Activated T-cell treated with anti-CD3 and anti-CD28 coated beads for 1 hour (primary cell): ENCODE data around the gene ZNF256.
A peak's percentile ranks its signal among the peaks of the same experiment; 100 is the strongest.

Experiments
- DNase-seq: peaks from one replicate; pipeline ENCODE4 v3.0.0-alpha.2; 2020; ENCODE audit warnings: low read depth

ZNF256 gene

DNA sequence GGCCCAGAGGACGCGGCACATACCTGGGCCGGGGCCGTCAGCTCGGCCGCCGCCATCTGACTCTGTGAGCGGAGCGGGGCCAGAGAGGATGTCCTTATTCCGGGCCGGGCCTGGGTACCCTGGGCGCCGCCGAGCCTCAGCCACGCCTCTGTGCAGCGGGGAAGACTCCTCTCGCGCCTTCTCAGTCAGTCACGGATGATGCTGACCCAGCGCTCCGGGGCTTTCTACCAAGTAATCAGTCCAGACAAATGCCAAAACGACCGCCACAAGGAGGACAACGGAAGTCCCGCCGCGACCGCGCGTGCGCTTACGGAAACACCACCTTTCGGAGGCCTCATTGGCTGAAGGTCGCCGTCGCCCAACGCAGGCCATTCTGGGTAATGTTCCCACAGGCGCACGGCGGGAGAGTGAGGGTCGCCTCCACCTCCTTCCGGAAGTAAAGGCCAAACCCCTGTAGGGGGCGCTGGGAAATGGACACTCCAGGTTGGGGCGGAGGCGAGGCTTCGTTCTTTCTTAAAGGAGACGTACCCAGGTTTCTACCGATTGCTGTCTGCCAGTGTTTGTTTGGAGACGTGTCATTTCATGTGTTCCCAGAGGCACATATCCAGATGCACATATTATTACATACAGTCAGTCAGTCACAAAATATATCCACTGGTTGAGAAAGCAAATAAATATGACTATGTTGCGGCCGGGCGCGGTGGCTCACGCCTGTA is at the start of gene ZNF256:
ZNF256 (minus strand) TSS at position 288 of the 716 bp plus-strand sequence; CDS start at position 56, 232 bp downstream.
- peak; percentile 78 for DNase-seq

DNA sequence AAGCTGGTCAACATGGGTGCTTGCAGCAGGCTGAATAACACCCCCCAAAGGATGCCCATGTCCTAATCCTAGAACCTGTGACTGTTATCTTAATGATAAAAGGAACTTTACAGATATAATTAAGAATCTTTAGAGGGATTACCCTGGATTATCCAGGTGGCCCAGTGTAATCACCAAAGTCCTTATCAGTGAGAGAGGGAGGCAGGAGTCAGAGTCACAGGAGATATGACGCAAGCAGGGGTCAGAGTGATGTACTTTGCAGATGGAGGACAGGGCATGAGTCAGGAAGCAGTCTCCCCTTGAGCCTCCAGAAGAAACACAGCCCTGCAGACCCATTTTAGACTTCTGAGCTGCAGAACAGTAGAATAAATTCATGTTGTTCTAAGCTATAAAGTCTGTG is 45.3 kb upstream of the ZNF256 start:
- DNase-seq = no peak

DNA sequence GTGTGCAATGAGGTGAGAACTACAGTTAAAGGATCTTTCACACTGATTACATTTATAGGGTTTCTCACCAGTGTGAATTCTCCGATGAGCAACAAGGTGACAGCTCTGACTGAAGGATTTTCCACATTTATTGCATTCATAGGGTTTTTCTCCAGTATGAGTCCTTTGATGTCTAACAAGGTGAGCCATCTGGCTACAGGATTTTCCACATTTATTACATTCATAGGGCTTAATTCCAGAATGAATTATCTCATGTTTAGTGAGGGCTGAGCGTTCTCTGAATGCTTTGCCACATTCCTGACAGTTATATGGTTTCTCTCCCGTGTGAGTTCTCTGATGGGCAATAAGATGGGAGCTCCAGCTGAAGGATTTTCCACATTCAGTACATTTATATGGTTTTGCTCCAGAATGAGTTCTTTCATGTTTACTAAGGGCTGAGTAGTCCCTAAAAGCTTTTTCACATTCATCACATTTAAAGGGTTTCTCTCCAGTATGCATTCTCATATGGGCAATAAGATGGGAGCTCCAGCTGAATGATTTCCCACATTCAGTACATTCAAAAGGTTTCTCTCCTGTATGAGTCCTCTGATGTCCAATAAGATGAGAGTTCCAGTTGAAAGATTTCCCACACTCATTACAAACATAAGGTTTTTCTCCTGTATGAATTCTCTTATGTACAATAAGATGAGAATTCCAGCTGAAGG is 31.2 kb upstream of the ZNF256 start:
- DNase-seq = no peak

DNA sequence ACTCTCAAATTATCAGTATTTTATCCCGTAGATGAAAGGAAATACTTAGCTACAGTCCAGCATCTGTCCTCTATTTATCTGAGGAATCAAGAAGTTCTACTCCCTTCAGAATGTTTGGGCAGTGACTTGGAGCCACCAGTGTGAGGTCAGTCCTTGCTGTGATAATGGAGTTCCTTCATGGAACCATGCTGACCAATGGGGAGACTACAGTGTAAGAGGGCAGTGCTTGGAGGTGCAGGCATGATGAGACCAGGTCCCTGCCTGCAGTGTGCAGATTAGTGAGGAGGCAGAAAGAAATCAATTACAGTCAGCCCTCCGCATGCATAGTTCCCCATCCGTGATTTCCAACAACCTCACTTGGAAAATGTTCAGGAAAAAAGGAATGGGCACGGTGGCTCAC is 26.9 kb upstream of the ZNF256 start, which contains the start of gene C19orf18:
C19orf18 (minus strand) TSS at position 101 of the 400 bp plus-strand sequence. CDS start 102 bp downstream, outside the sequence.
- DNase-seq = no peak

DNA sequence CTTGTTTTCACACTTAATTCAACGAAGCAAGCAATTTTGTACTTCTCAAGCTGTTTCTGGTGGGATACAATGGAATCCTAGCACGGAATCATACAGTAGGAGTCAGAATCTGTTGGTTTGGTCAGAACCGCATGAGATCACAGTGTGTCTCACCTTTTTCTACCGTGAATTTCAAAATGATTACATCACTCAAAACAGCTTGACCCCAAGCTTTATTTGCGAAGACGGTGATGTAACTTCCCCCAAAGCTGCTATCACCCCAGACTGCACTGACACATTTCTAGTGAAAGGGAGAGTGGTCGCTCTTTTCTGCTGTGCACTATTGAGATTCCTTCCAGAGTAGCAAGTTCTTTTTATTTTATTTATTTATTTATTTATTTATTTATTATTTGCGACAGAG is 17.3 kb upstream of the ZNF256 start:
- no peak for DNase-seq

DNA sequence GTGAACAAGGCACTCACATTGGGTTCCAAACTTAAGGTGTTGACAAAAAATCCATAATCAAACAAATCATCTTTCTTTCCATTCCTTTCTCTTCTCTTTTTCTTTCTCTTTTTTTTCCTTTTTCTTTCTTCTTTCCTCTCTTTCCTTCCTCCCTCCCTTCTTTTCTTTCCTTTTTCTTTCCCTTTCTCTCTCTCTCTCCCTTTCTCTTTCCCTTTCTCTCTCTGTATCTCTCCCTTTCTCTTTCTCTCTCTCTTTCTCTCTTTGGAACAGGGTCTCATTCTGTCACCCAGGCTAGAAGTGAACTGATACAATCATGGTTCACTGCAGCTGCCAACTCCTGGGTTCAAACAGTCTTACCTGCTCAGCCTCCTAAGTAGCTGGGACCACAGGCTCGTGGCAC is 14.3 kb upstream of the ZNF256 start:
- DNase-seq = no peak

DNA sequence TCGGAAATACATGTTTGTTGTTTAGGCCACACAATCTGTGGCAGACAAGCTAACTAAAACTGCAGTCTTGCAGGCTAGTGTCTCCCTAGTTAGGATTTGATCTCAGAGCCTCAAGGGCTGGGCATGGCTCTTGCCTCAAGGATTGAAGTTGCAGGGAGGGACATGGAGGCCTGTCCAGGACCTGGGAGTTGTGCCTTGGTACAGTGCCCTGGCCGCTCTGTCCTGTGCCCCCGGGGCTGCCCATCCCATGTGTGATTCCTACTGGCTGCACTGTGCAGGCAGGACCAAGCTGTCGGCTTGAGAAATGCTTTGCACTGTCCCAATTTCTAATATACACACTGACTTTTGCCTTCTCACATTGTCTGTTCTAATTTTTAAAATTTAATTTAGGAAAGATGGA is 7.5 kb upstream of the ZNF256 start:
- DNase-seq = no peak

DNA sequence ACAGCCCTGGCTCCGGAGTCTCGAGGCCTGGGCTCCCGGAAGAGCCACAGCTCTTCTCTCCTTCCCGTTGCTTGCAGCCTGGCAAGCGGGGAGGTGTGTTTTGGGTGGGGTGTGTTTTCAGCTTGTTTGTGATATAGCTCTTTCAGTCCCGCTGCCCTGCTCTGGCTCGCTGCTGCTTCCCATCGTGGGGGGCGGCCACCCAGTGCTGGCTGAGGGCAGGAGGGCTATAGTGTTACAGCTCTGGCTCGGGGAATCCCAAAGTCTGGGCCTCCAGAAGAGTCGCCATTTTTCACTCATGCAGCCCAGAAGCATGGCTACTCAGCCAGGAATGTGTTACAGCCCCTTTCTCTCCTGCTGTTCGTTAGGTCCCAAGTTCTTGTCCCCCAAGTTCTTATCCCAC is 2.2 kb upstream of the ZNF256 start:
- DNase-seq = no peak

DNA sequence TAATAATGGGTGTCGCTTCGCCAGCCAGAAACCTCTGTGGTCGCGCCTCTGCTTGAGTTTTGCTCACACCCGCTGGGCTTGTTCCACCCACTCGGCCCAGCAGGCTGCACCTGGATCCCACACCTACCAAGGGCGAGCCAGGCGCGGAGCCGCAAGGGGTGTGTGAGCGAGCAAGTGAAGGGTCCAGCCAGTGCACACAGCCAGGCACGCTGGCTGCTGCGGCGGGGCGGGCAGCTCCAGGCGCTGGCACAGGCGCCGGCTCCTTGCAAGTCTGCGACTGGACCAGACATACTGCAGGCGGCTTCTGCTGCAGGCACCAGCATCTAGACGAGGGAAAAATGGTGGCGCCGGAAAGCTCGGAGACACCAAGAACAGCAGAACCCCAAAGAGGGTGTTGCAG is 1.8 kb upstream of the ZNF256 start:
- no peak for DNase-seq

DNA sequence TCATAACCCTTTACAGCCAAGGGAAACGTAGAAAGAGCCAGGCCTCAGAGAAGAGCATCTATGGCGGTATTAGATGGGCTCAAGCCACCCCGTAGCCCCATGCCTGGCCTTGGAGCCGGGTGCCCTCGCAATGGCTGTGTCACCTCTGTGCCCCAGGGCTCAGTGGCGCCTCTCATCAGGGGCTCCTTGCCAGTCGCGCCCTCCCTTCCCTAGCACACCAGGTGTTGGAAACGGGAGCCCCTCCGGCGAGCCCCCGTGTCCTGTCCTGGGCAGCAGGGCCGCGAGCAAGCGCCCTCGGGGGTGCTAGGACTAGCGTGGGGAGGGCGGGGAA is 453 bp downstream of the ZNF256 start:
- DNase-seq = peak; percentile 1

DNA sequence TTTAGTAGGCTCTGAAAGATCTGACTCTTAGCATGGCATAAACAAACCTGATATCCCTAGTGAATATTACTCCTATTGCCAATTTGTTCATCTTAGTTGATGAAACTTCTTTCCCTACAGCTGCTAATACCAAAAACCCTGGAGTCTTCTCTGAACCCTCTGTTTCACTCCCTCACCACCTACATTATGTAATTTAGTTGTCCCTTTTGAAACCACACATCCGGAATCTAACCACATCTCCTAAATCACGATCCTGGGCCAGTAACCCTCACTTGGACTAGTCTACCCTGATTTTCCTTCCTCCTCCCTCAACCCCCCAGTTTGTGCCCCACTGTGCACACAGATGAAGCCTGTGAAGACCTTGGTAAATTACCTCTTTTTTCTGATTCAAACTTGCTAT is 1.2 kb downstream of the ZNF256 start:
- DNase-seq = no peak

DNA sequence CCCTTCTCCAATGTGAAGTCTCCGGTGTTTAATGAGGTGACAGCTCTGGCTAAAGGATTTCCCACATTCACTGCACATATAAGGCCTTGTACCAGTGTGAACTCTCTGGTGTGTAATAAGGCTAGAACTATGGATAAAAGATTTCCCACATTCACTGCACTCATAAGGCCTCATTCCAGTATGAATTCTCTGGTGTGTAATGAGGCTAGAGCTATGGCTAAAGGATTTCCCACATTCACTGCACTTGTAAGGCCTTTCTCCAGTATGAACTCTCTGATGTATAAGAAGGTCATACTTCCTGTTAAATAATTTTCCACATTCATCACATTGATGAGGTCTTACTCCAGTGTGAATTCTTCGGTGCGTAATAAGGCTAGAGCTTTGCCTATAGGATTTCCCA is 5.9 kb downstream of the ZNF256 start:
- DNase-seq = no peak

DNA sequence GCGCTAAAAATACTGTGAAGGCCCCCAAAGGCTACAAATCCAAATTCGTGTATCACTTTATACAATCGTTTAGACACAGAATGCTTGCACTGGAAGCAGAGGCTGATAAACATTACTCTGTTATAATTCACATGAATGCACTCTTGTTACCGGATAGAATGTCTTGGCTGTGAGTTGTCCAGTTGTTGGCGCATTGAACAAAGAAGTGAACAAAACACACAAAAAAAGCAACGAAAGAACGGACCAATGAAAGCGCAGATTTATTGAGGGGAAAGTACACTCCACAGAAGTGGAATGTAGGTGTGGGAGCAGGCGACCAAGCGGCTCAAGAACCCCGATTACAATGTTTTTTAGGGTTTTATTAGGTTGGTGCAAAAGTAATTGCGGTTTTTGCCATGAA is 11.8 kb downstream of the ZNF256 start:
- no peak for DNase-seq

DNA sequence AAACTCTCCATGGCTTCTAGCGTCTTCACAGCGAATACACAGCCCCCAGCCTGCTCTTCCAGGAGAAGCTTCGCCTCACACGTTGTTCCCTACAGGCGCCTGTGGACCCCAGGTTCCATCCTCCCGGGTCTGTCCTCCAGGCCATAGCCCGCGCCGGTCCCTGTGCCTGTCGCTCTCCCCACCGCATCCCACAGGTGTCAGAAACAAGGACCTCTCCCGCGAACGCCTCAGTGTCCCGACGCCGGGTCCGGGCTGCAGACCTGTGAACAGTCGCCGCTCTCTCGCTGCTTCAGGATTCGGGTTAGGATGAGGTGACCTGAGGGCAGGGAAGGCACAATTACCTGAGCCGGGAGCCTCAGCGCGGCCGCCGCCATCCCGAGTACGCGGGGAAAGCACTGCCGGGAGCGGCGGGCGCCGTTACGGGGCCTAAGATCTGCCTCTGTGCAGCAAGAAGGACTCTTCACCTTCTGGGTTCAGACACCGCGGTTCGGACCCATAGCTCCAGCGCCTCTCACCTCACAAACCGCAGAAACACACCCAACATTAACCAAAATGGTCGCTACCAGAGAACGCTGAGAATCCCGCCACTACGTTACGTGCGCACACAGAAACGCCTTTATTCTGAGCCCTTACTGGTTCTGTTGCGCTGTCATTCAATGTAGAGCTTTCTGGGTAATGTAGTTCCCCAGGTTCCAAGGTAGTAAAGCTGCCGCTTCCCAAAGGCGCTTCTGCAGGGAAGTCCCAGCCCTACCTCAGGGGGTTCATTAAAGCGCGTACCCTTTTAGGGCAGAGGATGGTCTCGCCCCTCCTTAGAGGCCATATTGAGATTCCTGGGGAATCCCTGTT is 12.5 kb downstream of the ZNF256 start, which contains the start of gene ZNF418:
ZNF418 (minus strand) TSS at position 583 of the 846 bp plus-strand sequence. CDS start 1,580 bp downstream, outside the sequence.
- DNase-seq = peak; percentile 8

DNA sequence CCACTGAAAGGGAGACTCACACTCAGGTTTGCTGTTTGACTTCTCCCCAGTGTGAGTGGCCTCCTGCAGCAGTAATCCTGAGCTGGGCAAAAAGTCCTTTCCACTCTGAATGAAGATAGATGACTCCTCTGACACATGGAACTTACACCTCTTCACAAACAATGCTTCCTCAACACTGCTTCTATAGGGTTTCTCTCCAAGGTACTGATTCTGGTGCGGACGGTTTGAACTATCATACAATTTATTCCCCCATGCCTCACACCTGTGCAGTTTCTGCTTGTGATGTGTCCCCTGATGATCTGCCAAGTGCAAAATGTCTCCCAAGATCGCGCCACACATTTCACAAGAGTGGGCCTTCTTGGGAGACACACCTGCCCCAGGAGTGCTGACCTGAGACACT is 19.9 kb downstream of the ZNF256 start:
- no peak for DNase-seq

DNA sequence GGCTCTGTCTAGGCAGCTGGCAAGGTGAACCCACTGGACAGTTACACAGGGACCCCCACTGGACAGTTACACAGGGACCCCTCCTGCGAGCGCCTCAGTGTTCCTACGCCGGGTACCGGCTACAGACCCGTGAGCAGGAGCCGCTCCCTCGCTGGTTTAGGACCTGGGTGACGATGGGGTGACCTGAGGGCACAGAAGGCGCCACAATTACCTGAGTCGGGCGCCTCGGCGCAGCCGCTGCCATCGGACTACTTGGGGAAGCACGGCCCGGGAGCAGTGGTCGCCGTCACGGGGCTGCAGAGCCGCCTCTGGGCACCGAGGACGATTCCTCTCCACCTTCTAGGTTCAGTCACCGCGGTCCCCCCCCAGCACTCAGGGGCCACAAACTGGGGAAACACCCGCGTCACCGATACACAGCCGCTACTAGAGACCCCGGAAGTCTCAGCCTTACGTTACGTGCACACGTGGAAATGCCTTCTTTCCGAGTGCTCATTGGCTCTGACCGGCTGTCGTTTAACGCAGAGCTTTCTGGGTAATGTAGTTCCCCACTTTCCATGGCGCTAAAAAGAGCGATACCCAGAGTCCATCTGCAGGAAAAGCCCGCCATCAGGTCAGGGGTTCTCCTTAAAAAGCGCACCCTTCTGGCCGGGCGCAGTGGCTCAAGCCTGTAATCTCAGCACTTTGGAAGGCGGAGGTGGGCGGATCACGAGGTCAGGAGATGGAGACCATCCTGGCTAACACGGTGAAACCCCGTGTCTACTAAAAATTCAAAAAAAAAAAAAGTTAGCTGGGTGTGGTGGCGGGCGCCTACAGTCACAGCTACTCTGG is 31.1 kb downstream of the ZNF256 start, which contains the start of gene ZNF417:
ZNF417 (minus strand) TSS at position 425 of the 828 bp plus-strand sequence; CDS start at position 244, 181 bp downstream.
- peak; percentile 71 for DNase-seq

DNA sequence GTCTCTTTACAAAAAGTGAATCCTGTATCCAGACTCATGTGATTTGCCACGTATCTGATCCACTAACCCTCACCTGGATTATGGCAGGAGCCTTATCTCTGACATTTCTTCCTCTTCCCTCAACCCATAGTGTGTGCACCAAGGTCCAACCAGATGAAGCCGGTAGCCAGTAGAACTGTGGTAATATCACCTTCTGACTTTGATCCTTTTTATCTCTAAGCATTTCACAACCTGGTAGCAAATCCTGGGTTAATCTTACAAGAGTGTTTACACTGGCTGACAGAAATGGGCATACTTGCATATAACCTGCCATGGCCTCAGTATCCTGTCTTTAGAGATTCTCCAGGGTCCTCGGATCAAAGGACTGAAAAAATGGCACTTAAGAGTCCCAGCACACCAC is 33.0 kb downstream of the ZNF256 start:
- DNase-seq = no peak

DNA sequence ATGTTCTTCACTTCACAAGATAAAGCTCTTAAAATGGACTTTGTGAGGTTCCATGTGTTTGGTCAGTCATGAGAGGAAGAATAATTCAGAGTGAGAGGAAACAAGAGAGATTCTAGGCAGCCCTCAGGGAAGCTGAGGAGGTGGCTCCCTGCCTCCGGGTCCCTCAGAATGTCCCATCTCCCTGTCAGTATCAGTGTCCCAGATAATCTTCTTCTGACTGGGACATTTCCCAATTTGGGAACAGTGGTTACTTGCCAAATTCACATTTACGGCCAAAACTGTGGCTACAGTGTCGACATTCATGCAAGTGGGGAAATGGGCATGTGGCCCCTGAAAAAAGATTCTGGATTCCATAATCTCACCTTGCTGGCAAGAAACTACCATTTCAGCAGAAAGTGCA is 40.1 kb downstream of the ZNF256 start:
- no peak for DNase-seq

DNA sequence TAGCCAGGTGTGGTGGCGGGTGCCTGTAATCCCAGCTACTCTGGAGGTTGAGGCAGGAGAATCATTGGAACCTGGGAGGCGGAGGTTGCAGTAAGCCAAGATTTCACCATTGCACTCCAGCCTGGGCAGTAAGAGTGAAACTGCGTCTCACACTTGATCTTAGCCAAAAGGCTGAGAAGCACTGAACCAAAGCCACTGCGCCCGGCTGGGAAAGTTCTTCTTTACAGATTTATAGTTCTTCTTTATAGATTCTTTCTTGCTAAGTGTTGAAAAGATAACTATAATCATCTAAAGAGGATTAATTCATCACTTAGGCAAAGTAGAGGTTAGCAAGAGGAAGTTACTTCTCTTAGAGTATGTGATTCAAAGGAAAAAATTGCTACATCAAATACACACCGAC is 42.2 kb downstream of the ZNF256 start:
- no peak for DNase-seq

DNA sequence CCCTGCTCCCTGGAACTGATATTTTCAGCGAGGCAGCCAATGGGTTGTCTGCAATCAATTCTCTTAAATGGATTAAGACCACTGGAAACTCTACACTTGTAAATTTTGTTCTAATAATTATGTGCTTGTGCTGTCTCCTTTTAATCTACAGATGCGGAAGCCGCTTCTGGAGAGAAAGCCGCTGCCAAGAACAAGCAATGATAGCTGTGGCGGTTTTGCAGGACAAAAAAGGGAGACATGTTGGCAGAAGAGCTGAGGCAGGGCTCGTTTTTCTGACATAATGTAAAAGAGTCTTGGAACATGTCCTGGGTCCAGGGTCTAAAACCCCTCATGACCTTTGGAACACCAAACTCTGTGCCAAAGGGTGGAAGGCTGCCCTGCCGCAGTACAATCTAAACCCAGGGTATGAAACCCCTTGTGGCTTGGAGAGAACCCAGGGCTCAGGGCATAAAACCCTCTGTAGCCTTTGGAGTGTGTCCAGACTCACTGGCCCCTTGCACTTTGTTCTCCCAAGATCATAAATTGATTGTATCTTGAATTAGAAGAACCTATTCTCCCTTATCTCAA is 43.8 kb downstream of the ZNF256 start:
- DNase-seq = no peak

DNA sequence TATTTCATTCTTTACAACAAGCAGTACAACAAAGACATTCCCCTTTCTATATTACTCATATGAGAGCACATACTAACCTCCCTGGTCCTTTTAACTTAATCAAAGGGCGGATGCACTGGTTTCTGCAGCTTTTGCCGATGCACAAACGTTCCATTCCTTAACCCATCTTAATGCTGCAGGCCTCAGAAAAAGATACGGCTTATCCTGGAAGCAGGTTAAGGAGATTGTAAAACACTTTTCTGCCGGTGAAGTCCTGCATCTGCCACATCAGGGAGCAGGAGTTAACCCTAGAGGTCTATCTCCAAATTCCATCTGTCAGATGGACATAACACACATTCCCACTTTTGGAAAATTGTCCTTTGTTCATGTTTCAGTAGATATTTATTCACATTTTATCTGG is 47.2 kb downstream of the ZNF256 start:
- no peak for DNase-seq
